Calu3 (cell line): ENCODE results near the gene PTPRE. TPM values are rescaled to one million over a fixed set of nuclear protein-coding genes. Genes with fewer than 3 reads are reported as not detected.

Experiments
- BruUV-seq: library from RNA; stranded (reverse); fragments of 400-500 nt; replicated peaks from 2 replicates; lab custom pipeline; 2021; lab: Mats Ljungman, UMichigan
- CTCF ChIA-PET: fragments of 300-600 bp; sonication (Branson Sonifier 250); formaldehyde crosslinking; loops from one replicate; lab custom pipeline; 2022; ENCODE audit warnings: antibody characterized with exemption; lab: Charles Lee
- DNase-seq: peaks from one replicate; pipeline ENCODE4 v3.0.0; 2022
- H3K27ac Mint-ChIP-seq: one replicate; pipeline ENCODE4 v1.8.0; 2022; ENCODE audit warnings: mixed read lengths; ENCODE audit not compliant: unreplicated experiment
- H3K27me3 Mint-ChIP-seq: one replicate; pipeline ENCODE4 v1.8.0; 2022; ENCODE audit warnings: mixed read lengths; ENCODE audit not compliant: unreplicated experiment
- H3K36me3 Mint-ChIP-seq: one replicate; pipeline ENCODE4 v1.8.0; 2022; ENCODE audit warnings: mild to moderate bottlenecking, moderate library complexity, mixed read lengths; ENCODE audit not compliant: insufficient read depth, unreplicated experiment
- H3K4me1 Mint-ChIP-seq: one replicate; pipeline ENCODE4 v1.8.0; 2022; ENCODE audit warnings: mild to moderate bottlenecking, low read depth, mixed read lengths; ENCODE audit not compliant: unreplicated experiment
- H3K4me3 Mint-ChIP-seq: one replicate; pipeline ENCODE4 v1.8.0; 2022; ENCODE audit warnings: mild to moderate bottlenecking, low read depth, moderate library complexity, mixed read lengths; ENCODE audit not compliant: unreplicated experiment
- H3K9me3 Mint-ChIP-seq: one replicate; pipeline ENCODE4 v1.8.0; 2022; ENCODE audit warnings: low read depth, mixed read lengths; ENCODE audit not compliant: unreplicated experiment
- CTCF ChIP-seq: fragments of 200-600 bp; IDR thresholded peaks from one replicate; pipeline ENCODE4 v1.8.0; 2022; ENCODE audit warnings: antibody characterized with exemption; ENCODE audit not compliant: unreplicated experiment
- intact Hi-C: fragments of 100-400 bp; cut with micrococcal nuclease; formaldehyde crosslinking; loops from one replicate; pipeline ENCODE4 v1.10.0; 2022; ENCODE audit not compliant: unreplicated experiment
- total RNA-seq: library from RNA; stranded (reverse); gene quantifications from 2 replicates; pipeline ENCODE4 v1.2.3, GENCODE V29; 2022

The PTPRE gene
- total RNA-seq, 1 experiment from 2014 or later, result 7.6 TPM

- no peak overlapping the region for H3K4me3 Mint-ChIP-seq
- H3K4me1 Mint-ChIP-seq, result no peaks in the 10 kb centered on the region
- no peak for TF ChIP-seq CTCF
- intact Hi-C loops, result no loop called here
- H3K27me3 Mint-ChIP-seq, result no peaks in the 10 kb centered on the region
- H3K27ac Mint-ChIP-seq, result no peak overlapping the region
- CTCF ChIA-PET, result interaction anchor here (0.7 kb wide), 1 partner anchor 43 kb away, joined by 3 read pairs; no protein-coding TSS in a partner anchor
- H3K9me3 Mint-ChIP-seq, result no peaks in the 10 kb centered on the region
- no peak for DNase-seq
- no TSS peak for BruUV-seq
- no peaks in the 10 kb centered on the region for H3K36me3 Mint-ChIP-seq
Measured at GRCh38 chr10:127961071-127961470, 54.2 kb downstream of the PTPRE start.

- intact Hi-C loops, result no loop called here
- Mint-ChIP-seq H3K36me3 (no peaks in the 10 kb centered on the region), H3K4me1 (no peaks in the 10 kb centered on the region), H3K4me3 (no peak overlapping the region), H3K9me3 (no peaks in the 10 kb centered on the region), H3K27ac (no peak overlapping the region), H3K27me3 (no peaks in the 10 kb centered on the region)
- DNase-seq, result no peak
- CTCF ChIA-PET, result no interaction called here
- no peak for TF ChIP-seq CTCF
- no TSS peak for BruUV-seq
Measured at GRCh38 chr10:127962205-127962604, 55.3 kb downstream of the PTPRE start.

GRCh38 chr10:127963136-127963535 is 56.2 kb downstream of the PTPRE start:
- CTCF ChIA-PET, result no interaction called here
- H3K4me1 Mint-ChIP-seq, result peaks cover 8% of the 10 kb centered on the region
- no peaks in the 10 kb centered on the region for H3K27me3 Mint-ChIP-seq
- no peaks in the 10 kb centered on the region for H3K36me3 Mint-ChIP-seq
- BruUV-seq, result no TSS peak
- H3K4me3 Mint-ChIP-seq, result no peak overlapping the region
- intact Hi-C loops, result no loop called here
- DNase-seq, result no peak
- no peaks in the 10 kb centered on the region for H3K9me3 Mint-ChIP-seq
- no peak overlapping the region for H3K27ac Mint-ChIP-seq
- TF ChIP-seq CTCF, result no peak

- Mint-ChIP-seq H3K36me3 (no peaks in the 10 kb centered on the region), H3K9me3 (no peaks in the 10 kb centered on the region), H3K27me3 (no peaks in the 10 kb centered on the region), H3K4me3 (no peak overlapping the region), H3K27ac (no peak overlapping the region), H3K4me1 (peaks cover 20% of the 10 kb centered on the region)
- intact Hi-C loops, result no loop called here
- CTCF ChIA-PET, result no interaction called here
- no peak for DNase-seq
- no TSS peak for BruUV-seq
- TF ChIP-seq CTCF, result no peak
Measured at GRCh38 chr10:127964621-127965020, 57.7 kb downstream of the PTPRE start.
